ENCODE measurements around the gene CLK1. TPM values are rescaled to one million over a fixed set of nuclear protein-coding genes. Genes with fewer than 3 reads are reported as not detected.
A peak's percentile ranks its signal among the peaks of the same experiment; 100 is the strongest.

The CLK1 gene
- total RNA-seq, 1 experiment from 2014 or later: 46.8 TPM

DNA sequence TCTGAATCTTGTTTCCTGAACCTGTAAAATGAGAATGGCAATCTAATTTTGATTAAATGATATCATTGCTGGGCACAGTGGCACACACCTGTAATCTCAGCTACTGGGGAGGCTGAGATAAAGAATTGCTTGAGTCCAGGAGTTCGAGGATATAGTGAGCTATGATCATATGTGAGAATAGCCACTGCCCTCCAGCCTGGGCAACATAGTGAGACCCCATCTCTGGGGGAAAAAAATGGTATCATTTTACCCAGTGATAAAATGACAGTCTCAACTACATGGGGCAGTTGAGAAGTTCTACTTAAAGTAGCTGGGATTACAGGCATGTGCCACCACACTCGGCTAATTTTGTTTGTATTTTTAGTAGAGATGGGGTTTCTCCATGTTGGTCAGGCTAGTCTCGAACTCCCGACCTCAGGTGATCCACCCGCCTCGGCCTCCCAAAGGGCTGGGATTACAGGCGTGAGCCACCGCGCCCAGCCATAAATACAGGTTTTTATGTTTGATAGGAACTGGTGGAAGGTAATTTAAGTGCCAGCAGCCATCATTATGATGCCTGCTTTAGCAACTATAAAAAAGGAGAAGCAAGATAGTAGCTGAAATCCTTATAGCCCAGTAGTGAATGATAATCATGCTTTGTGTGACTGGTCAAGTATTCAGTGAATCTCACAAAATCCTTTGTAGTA is 35.7 kb downstream of the CLK1 start:
- no peak for DNase-seq
- no peak overlapping the region for H3K23ac ChIP-seq (ENCODE audit: insufficient read length, low read depth, low read length)
- H2BK12ac ChIP-seq (ENCODE audit: insufficient read length, low read depth, low read length): no peak overlapping the region
- no peak overlapping the region for H2BK20ac ChIP-seq (ENCODE audit: low read depth, low read length, poor library complexity, severe bottlenecking)
- no peak overlapping the region for H4K91ac ChIP-seq (ENCODE audit: insufficient read length, low read depth, low read length)
- no peak overlapping the region for H2BK15ac ChIP-seq (ENCODE audit: low read depth, low read length)
- H3K79me2 ChIP-seq (ENCODE audit: insufficient read depth, low read length): no peaks in the 10 kb centered on the region
- H3K27me3 ChIP-seq (ENCODE audit: insufficient read depth, low read length): no peaks in the 10 kb centered on the region
- TF ChIP-seq, protein P1, sequence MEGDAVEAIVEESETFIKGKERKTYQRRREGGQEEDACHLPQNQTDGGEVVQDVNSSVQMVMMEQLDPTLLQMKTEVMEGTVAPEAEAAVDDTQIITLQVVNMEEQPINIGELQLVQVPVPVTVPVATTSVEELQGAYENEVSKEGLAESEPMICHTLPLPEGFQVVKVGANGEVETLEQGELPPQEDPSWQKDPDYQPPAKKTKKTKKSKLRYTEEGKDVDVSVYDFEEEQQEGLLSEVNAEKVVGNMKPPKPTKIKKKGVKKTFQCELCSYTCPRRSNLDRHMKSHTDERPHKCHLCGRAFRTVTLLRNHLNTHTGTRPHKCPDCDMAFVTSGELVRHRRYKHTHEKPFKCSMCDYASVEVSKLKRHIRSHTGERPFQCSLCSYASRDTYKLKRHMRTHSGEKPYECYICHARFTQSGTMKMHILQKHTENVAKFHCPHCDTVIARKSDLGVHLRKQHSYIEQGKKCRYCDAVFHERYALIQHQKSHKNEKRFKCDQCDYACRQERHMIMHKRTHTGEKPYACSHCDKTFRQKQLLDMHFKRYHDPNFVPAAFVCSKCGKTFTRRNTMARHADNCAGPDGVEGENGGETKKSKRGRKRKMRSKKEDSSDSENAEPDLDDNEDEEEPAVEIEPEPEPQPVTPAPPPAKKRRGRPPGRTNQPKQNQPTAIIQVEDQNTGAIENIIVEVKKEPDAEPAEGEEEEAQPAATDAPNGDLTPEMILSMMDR (conservative IDR thresholded peaks at IDR 0.05): no peak
- H2BK5ac ChIP-seq (ENCODE audit: insufficient read length, low read length): no peak overlapping the region
- H2AFZ ChIP-seq (ENCODE audit: low read length): no peak overlapping the region
- H2AK5ac ChIP-seq (ENCODE audit: insufficient read length, low read length): no peak overlapping the region
- H3K4ac ChIP-seq (ENCODE audit: low read depth, low read length): no peak overlapping the region
- peak overlapping the region in 1 of 3 experiments; percentile 16; a peak in 3 of 7 replicates for H3K27ac Mint-ChIP-seq
- WGBS (ENCODE audit: extremely low coverage, insufficient read length, low lambda C conversion rate): no CpG with 5 or more reads among the region's 9 CpGs
- no peak overlapping the region for H3K27ac ChIP-seq (ENCODE audit: insufficient read length, low read depth, low read length)
- H4K20me1 ChIP-seq (ENCODE audit: control insufficient read depth, insufficient read depth, insufficient read length): no peaks in the 10 kb centered on the region
- H3K4me1 Mint-ChIP-seq: peaks cover 0 to 5% of the 10 kb centered on the region in 2 experiments; a peak in 2 of 4 replicates
- no peak overlapping the region for H3K4me3 Mint-ChIP-seq
- H3K9ac ChIP-seq (ENCODE audit: extremely low read depth, insufficient read length, low read length): no peak overlapping the region
- H4K8ac ChIP-seq (replicated peaks; ENCODE audit: insufficient read length, low read depth, low read length): no peak overlapping the region
- no peak overlapping the region for H3T11ph ChIP-seq (ENCODE audit: low read length)
- no peak overlapping the region for H3K18ac ChIP-seq (ENCODE audit: insufficient read length, low read depth, low read length)
- no peaks in the 10 kb centered on the region for H3K23me2 ChIP-seq (ENCODE audit: insufficient read length, low read depth, low read length, poor library complexity, severe bottlenecking)
- no peak overlapping the region for H2BK120ac ChIP-seq (ENCODE audit: low read depth, low read length, poor library complexity, severe bottlenecking)
- H3K4me1 ChIP-seq (ENCODE audit: insufficient read depth, low read length): no peaks in the 10 kb centered on the region
- no peak overlapping the region for H3K14ac ChIP-seq (ENCODE audit: insufficient read depth, low read length)
- H4K5ac ChIP-seq (ENCODE audit: insufficient read length, low read depth, low read length): no peak overlapping the region
- no peaks in the 10 kb centered on the region for H3K27me3 Mint-ChIP-seq (ENCODE audit: low read depth)
- no peaks in the 10 kb centered on the region for H3K79me1 ChIP-seq (ENCODE audit: insufficient read depth, low read depth, low read length, poor library complexity, severe bottlenecking)
- peaks cover 0 to 4% (median 3%) of the 10 kb centered on the region in 3 experiments; a peak in 5 of 7 replicates for H3K36me3 Mint-ChIP-seq (ENCODE audit: insufficient read depth in 1 of 3, low read depth in 3 of 3)
- H3K56ac ChIP-seq (ENCODE audit: insufficient read length, low read depth, low read length): no peak overlapping the region
- no peaks in the 10 kb centered on the region for H3K9me3 Mint-ChIP-seq
- no peaks in the 10 kb centered on the region for H3K9me3 ChIP-seq (ENCODE audit: control insufficient read depth, low read depth, low read length)
- no peak overlapping the region for H3K4me2 ChIP-seq (ENCODE audit: insufficient read depth, insufficient read length, low read length)

All from H9 (cell line).